Colonic mucosa (tissue), 4 donors: ENCODE data around the gene CNOT4. TPM values are rescaled to one million over a fixed set of nuclear protein-coding genes. Genes with fewer than 3 reads are reported as not detected.

Experiments used
- DNase-seq: peaks from one replicate; pipeline ENCODE4 v3.0.0-alpha.2; 2020
- H3K27ac ChIP-seq: fragments of 200-600 bp; one replicate; pipeline ENCODE4 v1.8.0; 2021
- H3K27me3 ChIP-seq: fragments of 200-600 bp; one replicate; pipeline ENCODE4 v1.8.0; 2021
- H3K36me3 ChIP-seq: fragments of 200-600 bp; one replicate; pipeline ENCODE4 v1.8.0; 2021
- H3K4me1 ChIP-seq: fragments of 200-600 bp; one replicate; pipeline ENCODE4 v1.8.0; 2021; ENCODE audit warnings: mild to moderate bottlenecking
- H3K4me3 ChIP-seq: fragments of 200-600 bp; one replicate; pipeline ENCODE4 v1.8.0; 2021
- H3K9ac ChIP-seq, 2 donors: one replicate each; pipeline ENCODE4 v1.7.0; 2013; ENCODE audit warnings: control low read depth in 2 of 2, low read depth in 2 of 2, low read length in 2 of 2
- H3K9me3 ChIP-seq: fragments of 200-600 bp; one replicate; pipeline ENCODE4 v1.8.0; 2021
- intact Hi-C: fragments of 100-400 bp; cut with DNase I; formaldehyde crosslinking; loops from one replicate; pipeline ENCODE4 v1.14.1; 2022
- total RNA-seq, 2 donors: library from RNA; stranded (reverse); fragmentation: NEBNext Ultra II Directional in 1 of 2; extraction: Animal tissue kit (Norgen Biotek cat#: 25700) in 1 of 2; gene quantifications; one replicate each; pipeline ENCODE4 v1.2.1, GENCODE V29; 2021
- TF ChIP-seq, protein P1 (sequence below): fragments of 200-600 bp; IDR thresholded peaks from one replicate; pipeline ENCODE4 v1.8.0; 2022; ENCODE audit warnings: antibody characterized with exemption, mild to moderate bottlenecking
- donor health status: healthy.
- donor health status: DM: no; HTN: no; CAD: no.
- donor health status: DM: no; HTN: no; CAD: no.

The CNOT4 gene
- total RNA-seq, 2 donors from 2014 or later, result 14.7 to 20.9 TPM

DNA sequence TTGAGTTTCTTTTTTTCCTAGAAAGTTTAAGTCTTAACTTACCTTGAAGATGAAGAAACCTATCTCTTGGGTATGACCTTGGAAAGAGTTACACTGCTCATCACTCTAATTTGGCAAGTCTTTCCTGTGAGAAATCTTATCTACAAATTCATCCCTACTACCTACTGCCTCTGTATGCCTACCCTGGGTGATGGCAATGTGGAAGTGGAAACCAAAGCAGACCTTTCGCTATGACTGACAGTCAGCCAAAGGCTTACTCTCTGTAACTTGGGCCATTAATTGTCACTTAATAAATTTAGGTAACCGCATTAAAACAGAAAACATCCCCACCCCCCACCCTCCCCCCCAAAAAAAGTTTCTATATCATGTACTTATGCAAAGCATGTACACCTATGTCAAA lies 103.9 kb downstream of the CNOT4 start:
- H3K27me3 ChIP-seq, result no peaks in the 10 kb centered on the region
- no peaks in the 10 kb centered on the region for H3K36me3 ChIP-seq
- H3K4me1 ChIP-seq, result no peaks in the 10 kb centered on the region
- no peak overlapping the region for H3K27ac ChIP-seq
- intact Hi-C loops, result no loop called here
- no peaks in the 10 kb centered on the region for H3K9me3 ChIP-seq
- TF ChIP-seq, protein P1, sequence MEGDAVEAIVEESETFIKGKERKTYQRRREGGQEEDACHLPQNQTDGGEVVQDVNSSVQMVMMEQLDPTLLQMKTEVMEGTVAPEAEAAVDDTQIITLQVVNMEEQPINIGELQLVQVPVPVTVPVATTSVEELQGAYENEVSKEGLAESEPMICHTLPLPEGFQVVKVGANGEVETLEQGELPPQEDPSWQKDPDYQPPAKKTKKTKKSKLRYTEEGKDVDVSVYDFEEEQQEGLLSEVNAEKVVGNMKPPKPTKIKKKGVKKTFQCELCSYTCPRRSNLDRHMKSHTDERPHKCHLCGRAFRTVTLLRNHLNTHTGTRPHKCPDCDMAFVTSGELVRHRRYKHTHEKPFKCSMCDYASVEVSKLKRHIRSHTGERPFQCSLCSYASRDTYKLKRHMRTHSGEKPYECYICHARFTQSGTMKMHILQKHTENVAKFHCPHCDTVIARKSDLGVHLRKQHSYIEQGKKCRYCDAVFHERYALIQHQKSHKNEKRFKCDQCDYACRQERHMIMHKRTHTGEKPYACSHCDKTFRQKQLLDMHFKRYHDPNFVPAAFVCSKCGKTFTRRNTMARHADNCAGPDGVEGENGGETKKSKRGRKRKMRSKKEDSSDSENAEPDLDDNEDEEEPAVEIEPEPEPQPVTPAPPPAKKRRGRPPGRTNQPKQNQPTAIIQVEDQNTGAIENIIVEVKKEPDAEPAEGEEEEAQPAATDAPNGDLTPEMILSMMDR, result no peak
- DNase-seq, result no peak
- no peak overlapping the region for H3K9ac ChIP-seq
- H3K4me3 ChIP-seq, result no peak overlapping the region

DNA sequence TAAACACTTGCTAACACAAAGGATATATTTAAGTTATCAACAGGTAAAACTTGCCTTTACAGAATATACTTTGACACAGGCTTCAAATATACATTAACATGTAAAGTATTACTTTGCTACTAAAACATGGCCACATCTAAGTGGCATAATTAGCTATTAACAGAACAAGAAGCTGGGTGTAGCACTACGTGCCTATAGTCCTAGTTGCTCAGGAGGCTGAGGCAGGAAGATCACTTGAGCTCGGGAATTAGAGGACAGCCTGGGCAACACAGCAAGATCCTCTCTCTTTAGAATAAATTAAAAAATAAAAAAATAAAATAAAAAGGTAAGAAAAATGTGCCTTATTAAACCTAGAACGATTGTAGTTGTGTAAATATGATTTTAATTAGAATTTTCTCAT lies 106.6 kb downstream of the CNOT4 start:
- DNase-seq, result no peak
- TF ChIP-seq, protein P1, result no peak
- H3K9ac ChIP-seq, result no peak overlapping the region
- intact Hi-C loops, result no loop called here
- H3K4me3 ChIP-seq, result no peak overlapping the region
- H3K9me3 ChIP-seq, result no peaks in the 10 kb centered on the region
- no peaks in the 10 kb centered on the region for H3K4me1 ChIP-seq
- H3K27ac ChIP-seq, result no peak overlapping the region
- H3K36me3 ChIP-seq, result no peaks in the 10 kb centered on the region
- H3K27me3 ChIP-seq, result no peaks in the 10 kb centered on the region

DNA sequence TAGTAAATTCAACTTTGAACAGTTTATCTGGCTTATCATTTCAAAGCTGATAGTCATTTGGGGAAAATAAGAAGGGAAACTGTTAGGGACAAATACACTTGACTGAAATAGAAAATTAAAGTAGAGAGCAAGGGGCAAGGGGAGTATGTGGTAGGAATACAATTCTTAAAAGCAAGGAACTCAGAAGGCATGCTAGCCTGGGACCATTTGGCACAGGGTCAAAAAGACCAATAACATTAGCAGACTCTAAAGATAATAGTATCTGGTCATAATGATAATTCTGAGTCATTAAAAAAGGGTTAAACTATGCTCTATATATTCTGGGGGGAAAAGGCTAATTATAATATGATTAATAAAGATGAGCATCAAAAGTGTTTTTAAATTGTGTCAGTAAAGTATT lies 112.2 kb downstream of the CNOT4 start:
- H3K9me3 ChIP-seq, result no peaks in the 10 kb centered on the region
- no peaks in the 10 kb centered on the region for H3K27me3 ChIP-seq
- DNase-seq, result no peak
- no peak overlapping the region for H3K4me3 ChIP-seq
- no peak overlapping the region for H3K27ac ChIP-seq
- no peaks in the 10 kb centered on the region for H3K4me1 ChIP-seq
- TF ChIP-seq, protein P1, result no peak
- no peaks in the 10 kb centered on the region for H3K36me3 ChIP-seq
- H3K9ac ChIP-seq, result no peak overlapping the region
- intact Hi-C loops, result no loop called here

DNA sequence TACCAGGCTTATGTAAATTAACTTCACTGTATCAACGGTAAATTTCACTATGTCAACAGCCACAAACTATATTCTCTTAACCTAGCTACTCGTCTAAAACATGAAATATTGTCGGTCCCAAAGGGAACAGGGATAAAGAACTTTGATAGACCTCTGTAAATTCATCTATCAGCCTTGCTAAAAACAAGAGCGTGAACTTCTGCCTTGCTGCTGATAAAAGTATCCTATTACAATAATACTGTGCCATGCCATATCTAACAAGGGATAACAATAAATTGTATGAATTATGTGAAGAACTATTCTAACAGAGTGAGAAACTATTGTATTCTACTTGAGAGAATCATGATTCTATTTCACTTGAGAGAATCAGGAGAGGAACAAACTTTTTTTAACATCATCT lies 117.2 kb downstream of the CNOT4 start:
- Histone ChIP-seq H3K9me3 (no peaks in the 10 kb centered on the region), H3K36me3 (no peaks in the 10 kb centered on the region), H3K4me1 (no peaks in the 10 kb centered on the region), H3K27me3 (no peaks in the 10 kb centered on the region), H3K4me3 (no peak overlapping the region), H3K9ac (no peak overlapping the region), H3K27ac (no peak overlapping the region)
- DNase-seq, result no peak
- TF ChIP-seq, protein P1, result no peak
- intact Hi-C loops, result no loop called here

DNA sequence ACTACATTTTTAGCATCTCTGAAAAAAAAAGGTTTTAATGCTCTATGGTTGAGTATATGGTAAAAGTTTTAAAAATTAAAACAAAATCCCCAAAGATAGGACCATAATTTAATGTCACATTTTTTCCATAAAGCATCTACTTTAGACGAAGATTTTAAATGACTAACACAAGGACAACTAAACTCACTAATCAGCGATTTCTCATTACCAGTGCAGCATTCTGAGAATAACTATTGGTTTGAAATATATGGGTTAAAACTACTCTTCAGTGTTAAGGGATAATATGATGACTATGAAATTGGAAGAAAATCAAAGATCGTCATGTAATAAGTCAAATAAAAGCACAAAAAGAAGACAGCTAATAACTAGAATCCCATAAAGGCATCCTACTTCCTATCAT lies 118.4 kb downstream of the CNOT4 start:
- intact Hi-C loops, result no loop called here

More for the DNA sequence above, 118.4 kb downstream of the CNOT4 start:
- Histone ChIP-seq H3K4me3 (no peak overlapping the region), H3K27ac (no peak overlapping the region), H3K27me3 (no peaks in the 10 kb centered on the region), H3K4me1 (no peaks in the 10 kb centered on the region), H3K9ac (no peak overlapping the region), H3K36me3 (no peaks in the 10 kb centered on the region), H3K9me3 (no peaks in the 10 kb centered on the region)
- DNase-seq, result no peak
- TF ChIP-seq, protein P1, result no peak
